HG02885 (cell line): ENCODE measurements around the gene IRGQ.

Experiments
- ATAC-seq: cut with Tn5 transposase; IDR thresholded peaks from one replicate; pipeline ENCODE4 v1.9.1; 2021; ENCODE audit warnings: mild to moderate bottlenecking; ENCODE audit not compliant: unreplicated experiment, poor library complexity

Gene IRGQ

DNA sequence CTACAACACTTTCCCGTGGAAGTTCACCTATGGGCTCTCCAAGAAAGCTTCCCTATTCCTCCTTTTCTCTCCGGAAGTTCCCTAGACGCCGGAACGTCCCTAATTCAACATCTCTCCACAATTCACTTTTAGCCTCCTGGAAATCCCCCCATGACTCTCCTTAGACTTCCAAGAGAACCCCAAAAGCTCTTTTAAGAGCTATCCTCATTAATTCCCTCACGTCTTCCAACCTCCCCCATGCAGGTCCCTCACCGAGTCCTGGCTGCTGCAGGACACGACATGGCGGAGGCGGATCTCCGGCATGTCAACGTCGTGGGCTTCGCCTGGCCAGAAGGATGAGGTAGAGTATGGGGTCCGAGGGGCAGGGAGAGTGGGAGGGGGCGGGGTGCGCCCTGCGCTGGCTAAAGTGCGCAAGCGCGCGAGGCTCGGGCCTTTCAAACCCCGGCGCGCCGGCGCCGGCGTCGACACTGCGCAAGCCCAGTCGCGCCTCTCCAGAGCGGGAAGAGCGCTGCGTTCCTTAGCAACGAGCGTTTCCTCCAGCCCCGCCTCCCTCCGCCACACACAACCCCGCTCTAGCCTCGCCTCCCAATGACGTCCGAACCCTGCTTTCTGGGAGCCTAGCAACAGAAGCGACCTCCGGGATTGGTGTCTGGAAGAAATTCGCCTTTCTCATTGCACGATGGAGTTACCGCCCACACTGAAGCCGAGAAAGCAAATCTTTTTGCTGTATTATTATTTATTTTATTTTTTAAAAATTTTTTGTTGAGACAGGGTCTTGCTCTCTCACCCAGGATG is 20.6 kb downstream of the IRGQ start, which contains the start of the genes PINLYP and XRCC1:
TSS of gene PINLYP (plus strand) at position 646 of the 795 bp plus-strand sequence. CDS start 1,391 bp downstream, outside the sequence.
TSS of gene XRCC1 (minus strand) at position 372 of the 795 bp plus-strand sequence. CDS start at position 303, 69 bp downstream.
- ATAC-seq, result peak; percentile 97

DNA sequence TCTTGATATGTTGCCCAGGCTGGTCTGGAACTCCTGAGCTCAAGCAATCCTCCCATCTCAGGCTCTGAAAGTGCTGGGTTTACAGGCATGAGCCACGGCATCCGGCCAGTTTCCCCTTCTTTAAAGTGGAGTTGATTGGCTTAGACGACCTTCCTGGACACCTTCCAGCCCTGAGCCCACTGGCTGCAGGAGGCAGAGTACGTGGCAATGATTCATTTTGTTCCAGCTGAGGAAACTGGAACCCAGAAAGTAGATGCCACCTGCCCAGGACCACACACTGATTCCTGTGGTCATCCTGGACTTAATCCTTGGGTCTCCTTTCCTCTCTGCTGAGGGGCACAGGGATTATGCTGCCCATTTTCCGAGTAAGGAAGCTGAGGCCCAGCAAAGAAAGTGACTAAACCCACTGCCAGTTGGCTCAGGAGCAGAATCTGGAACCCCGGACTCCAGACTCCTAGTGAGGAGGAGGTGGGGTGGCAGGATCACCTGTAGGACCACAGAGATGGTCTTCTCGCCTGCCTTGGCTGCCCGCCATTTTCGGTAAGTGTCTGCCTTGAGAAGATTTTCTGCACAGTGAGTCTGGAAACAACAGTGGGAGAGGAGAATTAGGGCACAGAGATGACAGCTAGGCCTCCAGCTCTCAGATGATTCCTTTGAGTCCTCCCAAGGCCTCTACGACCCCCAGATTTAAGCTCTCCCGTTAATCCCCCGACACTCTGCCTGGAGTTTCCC is 21.3 kb downstream of the IRGQ start:
- ATAC-seq, result no peak

DNA sequence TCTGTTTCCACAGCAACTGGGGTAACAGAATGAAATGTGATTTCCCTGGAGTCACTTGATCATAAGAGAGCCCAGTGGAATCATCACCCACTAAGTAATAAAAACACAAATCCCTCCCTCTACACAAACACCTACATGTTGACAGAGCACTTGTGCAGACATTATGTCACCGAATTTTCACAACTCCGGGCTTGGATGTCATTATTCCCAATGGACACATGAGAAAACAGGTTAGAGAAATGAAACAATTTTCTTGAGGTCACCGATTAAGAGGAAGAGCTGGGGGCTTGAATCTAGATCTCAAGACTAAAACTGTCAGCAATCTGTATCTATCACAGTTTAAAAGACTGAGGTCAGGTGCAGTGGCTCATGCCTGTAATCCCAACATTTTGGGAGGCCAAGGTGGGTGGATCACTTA is 23.8 kb downstream of the IRGQ start:
- no peak for ATAC-seq

DNA sequence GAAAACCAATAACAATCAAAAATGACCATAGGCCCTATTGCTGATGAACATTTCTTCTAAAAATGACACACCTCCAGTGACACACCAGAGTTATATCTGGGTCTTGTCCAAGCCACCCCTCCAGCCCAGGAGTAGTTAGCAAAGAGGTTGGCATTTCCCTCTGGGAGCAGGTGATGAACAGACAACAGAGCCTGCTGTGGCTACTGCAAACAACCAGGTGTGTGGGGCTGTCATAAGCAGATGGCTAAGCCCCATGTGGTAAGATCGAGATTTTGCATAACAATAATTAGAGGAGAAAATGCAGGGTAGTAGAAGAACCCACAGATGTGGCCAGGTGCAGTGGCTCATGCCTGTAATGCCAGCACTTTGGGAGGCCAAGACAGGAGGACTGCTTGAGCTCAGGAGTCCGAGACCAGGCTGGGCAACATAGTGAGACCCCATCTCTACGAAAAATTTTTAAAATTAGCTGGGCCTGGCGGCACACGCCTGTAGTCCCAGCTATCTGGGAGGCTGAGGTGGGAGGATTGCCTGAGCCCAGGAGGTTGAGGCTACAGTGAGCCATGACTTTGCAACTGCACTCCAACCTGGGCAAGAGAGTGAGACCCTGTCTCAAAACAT is 25.7 kb downstream of the IRGQ start:
- ATAC-seq, result no peak

DNA sequence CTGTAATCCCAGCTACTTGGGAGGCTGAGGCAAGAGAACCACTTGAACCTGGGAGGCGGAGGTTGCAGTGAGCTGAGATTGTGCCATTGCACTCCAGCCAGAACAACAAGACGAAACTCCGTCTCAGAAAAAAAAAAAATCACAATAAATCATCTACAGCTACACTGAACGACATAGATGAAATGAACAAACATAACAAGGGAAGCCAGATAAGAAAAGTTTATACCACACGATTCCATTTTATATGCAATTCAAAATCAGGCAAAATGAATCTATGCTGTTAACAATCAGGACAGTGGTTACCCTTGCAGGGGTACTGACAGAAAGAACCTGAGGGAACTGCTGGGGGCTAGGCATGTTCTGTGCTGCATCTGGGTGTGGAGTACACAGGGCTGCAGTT is 26.3 kb downstream of the IRGQ start:
- ATAC-seq, result no peak

DNA sequence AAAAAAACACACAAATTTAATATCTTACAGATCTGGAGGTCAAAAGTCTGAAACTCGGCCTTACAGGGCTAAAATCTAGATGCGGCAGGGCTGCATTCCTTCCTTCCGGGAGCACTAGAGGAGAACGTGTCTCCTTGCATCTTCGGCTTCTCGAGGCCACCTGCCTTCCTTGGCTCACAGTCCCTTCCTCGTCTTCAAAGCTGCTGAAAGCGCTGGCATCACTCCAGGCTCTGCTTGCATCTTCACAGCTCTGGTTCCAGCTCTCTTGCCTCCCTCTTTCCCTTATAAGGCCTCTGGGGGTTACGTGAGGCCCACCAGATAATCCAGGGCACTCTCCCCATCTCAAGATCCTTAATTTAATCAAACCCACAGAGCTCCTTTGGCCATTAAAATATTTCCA is 31.1 kb downstream of the IRGQ start:
- no peak for ATAC-seq

DNA sequence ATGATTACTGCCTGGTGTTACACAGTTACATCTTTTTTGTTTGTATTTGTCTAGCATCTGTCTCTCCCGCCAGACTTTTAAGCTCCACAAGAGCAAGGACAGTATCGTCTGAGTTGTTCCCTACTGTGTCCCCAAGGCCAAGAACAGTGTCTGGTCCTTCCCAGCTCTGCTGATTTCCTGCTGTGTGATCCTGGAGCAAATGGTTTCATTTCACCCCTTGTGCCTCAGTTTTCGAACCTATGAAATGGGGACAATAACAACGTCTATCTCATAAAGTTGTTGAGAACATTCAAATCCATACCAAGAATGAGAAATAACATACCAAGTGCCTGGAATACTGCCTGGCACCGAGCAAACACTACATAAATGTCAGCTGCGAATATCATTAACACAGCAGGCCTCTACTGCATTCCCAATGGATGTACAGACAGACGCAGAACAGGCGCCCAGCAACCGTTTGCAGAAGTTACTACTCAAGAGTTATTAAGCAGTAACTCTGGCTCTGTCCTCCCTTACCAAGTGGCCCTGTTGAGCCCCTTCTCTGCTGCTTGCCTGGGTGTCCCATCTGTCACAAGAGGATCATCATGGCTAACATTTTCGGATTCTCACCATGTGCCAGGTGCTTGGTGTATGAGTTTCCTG is 32.0 kb downstream of the IRGQ start:
- ATAC-seq, result no peak

DNA sequence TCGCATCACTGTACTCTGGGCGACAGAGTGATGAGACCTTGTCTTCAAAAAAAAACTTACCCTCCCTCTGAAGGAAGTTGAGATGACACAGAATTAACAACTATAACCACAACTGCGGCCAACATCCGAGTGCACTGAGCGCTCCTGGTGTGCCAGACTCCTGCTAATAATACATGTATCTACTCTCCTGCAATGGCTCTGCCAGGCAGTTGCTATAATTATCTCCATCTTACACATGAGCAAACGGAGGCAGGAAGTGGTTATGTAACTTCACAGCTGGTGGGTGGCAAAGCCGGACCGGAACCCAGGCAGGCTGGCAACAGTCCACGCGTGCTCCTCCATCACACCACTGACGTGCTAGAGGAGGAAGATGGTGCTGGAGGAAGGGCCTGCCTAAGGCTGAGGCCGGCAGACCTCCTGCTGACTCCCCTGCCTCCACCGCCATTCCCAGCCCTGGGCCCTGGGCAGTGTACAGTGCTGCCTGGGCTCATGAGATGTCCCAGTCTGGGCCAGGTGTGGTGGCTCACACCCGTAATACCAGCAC is 33.2 kb downstream of the IRGQ start:
- no peak for ATAC-seq

DNA sequence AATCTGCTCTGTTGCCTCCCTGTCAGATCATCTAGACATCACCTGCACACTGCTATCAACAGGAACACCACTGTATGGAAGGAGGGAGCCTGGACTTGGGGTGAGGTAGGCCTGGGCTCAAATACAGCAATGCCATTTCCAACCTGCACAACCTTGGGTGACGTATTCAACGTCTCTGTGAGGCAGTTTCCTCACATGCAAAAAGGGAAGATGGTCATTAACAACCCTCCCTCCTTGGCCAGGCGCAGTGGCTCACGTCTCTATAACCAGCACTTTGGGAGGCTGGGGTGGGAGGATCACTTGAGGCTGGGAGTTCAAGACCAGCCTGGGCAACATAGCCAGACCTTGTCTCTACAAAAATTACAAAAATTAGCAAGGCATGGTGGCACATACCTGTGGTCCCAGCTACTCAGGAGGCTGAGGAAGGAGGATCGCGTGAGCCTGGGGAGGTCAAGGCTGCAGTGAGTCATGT is 33.7 kb downstream of the IRGQ start:
- no peak for ATAC-seq

DNA sequence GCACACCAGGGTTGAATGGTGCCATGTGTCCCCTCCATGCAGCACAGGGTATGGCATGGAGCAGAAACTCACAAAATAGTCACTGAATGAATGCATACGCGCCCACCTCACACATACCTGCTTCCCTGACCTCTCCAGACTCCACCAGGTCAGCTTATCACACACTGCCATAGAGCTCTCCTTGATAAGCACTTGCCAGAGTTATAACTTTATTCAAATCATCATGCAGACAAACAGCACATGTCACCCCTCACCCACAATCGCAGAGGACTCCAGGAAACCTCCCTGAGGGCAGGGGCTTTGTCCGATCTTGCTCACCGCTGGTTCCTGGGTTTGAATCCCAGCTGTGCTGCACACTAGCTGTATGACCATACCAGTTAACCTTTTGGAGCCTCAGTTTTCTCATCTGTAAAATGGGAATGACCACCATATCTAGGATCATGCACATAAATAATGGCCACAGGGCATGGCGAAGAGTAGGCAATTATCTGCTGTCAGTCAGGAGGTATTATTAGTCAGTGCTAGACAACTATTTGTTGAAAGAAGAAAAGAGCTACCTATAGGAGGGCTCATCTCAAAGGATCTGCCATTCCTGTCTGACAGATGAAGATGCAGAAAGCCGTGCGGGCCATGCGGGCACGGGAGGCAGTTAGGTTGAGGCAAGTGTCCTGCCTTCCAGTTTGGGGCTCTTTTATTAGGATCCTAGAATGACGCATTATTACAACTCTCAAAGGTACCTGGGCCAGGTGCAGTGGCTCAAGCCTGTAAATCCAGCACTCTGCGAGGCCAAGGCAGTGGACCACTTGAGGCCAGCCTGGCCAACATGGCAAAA is 34.6 kb downstream of the IRGQ start:
- no peak for ATAC-seq

DNA sequence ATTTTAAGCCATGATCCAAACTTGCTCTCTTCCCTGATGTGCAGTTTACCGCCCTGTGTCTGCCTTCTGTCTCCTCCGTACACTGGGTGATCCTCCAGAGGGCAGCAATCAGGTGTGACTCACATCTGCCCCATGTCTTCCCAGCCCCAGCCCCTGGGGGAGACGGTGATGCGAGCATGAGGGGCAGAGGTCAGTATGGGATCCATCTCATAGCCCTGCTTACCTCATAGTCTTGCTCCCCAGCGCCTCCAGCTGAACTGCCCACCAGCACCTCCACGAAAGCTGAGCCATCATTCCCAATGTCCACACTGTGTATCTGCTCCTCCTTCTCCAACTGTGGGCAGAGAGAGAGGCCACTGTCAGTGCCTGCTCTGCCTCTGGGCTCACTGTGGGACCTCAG is 35.2 kb downstream of the IRGQ start:
- ATAC-seq, result no peak

DNA sequence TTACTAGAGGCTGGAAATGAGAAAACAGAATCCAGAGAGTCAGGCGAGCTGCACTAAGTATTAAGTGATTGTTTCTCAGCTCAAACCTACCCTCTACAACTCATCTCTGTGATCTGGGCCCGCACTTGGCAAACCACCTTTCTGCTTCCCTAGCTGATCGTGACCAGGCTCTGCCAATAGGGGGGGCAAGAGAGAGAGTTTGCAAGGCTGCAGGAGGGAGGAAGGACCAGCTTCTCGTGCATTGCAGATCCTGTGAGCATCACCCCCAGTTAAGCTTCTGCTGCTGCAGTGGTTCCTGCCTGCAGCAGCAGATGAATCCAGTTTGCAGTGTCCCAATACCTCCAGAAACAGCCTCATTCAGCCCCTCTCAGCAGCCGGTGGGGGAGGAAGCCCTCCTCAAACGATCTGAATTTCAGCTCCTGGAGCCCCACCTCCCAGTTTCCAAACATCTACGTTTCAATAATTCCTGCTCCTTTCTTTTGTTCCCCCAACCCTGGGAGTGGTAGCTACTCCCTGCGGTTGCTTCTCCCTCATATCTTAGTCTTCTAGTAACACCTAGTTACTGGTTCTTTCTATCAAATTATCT is 40.7 kb downstream of the IRGQ start:
- ATAC-seq, result no peak

DNA sequence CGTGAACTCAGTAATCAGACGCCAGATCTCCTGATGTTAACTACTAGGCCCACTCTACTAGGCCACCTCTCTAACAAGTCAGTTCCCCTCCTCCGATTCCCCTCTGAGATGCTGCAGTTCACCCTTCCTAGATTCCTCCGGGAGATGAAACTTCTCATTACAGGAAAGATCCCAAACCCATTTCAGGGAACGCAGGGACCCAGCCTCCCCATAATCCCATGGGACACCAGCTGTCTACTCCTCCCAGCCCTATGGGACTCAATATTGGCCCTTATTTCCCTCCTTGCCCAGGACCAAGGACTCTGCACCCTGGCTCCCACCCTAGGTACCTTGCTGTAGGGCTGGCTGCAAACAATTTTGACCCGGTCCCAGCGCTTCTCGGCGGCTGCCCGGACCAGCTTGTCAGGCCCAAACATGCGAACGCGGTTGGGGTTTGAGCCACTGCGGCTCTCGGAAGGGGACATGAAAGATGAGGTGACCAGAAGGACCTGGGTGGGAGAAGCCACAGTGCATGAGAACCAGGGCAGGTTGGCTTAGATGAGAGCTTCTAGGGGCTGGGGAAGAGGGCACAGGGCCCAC is 41.5 kb downstream of the IRGQ start:
- no peak for ATAC-seq

DNA sequence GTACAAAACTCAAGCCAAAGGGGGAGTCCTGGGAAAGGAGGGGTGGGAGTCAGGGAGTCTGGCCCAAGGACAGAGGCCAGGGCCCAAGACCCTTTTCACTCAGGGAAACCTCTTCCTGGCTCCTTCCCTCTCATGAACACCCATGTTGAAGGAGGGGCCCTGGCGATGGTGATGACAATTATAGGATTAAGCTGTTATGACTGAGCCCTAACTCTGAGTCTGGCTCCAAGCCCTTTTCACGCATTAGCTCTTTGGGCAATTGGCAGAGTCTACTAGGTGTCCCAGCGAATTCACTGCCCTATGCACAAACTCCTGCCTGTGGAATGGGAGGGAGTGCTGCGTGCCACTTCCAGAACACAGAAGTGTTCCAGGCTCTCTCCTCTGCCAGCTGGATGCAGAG is 42.3 kb downstream of the IRGQ start:
- no peak for ATAC-seq

DNA sequence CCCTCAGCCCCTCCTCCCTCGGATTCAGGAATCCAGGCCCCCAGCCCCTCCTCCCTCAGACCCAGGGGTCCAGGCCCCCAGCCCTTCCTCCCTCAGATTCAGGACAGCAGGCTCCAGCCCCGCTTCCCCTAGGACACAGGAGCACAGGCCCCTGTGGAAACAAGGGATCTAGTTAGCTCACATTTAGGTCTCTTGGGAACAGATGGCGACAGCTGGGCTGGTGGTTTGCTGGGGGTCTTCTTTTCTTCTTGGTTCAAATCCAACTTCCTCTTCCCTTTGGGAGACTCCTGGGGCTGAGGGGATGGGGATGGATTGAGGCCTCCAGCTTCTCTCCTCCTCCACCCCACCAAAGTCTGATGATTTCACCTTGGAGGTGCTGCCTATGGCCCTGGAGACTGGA is 43.3 kb downstream of the IRGQ start:
- no peak for ATAC-seq

DNA sequence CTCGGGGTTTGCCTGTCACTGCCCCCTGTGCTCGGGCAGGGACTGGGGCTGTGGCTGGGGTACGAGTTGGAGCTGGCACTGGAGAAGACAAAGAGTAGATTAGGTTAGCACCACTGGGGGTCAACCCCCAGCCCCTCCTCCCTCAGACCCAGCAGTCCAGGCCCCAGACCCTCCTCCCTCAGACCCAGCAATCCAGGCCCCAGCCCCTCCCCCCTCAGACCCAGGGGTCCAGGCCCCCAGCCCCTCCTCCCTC is 43.8 kb downstream of the IRGQ start:
- ATAC-seq, result no peak

DNA sequence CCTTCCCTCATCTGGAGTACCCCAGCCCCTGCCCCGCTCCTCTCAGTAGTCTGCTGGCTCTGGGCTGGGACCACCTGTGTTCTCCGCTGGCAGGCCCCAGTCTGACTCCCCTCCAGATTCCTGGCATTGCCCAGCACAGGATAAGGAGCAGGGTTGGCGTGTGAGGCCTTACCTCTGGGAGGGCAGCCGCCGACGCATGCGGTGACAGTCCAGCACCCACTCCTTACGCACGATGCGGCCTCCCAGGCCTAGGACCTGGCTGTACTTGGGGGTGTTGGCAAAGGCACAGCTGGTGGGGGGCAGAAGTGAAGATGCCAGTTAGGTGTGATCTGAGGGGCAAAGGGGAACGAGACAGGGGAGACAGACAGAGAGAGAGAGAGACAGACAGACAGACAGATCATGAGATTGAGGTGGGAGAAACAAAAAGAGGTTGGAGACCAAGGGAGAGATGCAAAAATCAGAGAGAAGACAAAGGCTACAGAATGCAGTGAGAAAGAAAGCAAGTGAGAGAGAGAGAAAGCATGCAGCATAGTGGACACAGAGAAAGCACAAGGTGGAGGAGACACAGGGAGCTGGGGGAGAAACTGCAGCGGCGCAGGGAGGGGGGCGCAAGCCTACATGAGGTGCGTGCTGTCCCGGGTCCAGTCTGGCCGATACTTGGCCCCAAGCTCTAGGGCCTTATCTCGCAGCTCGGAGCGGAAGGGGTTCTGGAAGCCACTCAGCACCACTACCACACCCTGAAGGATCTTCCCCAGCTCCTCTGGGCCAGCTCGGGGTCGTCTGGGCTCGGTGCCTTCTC is 44.3 kb downstream of the IRGQ start:
- ATAC-seq, result no peak

DNA sequence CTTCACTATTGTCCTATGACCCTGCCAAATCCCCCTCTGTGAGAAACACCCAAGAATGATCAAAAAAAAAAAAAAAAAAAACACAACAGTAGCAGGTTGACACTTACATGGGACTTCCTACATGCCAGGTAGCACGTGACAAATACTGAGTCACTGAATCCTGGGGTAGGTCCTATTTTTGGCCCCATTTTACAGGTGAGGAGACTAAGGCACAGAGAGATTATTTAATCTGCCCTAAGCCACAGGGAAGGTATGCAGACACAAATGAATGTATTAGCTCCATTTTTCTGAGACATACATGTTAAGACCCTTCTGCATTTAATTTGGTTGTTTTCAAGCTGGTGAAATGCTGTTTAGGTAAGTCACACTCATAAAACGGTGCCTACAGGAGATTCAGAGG is 47.2 kb downstream of the IRGQ start:
- ATAC-seq, result no peak
